ENCODE measurements around the gene SMAD6.

DNA sequence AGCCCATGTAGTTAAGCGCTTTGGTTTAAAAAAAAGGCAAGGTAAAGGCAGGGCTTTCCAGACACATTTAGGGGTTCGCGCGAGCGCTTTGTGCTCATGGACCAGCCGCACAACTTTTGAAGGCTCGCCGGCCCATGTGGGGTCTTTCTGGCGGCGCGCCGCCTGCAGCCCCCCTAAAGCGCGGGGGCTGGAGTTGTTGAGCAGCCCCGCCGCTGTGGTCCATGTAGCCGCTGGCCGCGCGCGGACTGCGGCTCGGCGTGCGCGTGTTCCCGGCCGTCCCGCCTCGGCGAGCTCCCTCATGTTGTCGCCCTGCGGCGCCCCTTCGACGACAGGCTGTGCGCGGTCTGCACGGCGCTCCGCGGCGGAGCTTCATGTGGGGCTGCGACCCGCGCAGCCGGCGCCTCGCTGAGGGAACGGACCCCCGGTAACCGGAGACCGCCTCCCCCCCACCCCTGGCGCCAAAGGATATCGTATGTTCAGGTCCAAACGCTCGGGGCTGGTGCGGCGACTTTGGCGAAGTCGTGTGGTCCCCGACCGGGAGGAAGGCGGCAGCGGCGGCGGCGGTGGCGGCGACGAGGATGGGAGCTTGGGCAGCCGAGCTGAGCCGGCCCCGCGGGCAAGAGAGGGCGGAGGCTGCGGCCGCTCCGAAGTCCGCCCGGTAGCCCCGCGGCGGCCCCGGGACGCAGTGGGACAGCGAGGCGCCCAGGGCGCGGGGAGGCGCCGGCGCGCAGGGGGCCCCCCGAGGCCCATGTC lies 927 bp downstream of the SMAD6 start:
- TF ChIP-seq, protein P1, sequence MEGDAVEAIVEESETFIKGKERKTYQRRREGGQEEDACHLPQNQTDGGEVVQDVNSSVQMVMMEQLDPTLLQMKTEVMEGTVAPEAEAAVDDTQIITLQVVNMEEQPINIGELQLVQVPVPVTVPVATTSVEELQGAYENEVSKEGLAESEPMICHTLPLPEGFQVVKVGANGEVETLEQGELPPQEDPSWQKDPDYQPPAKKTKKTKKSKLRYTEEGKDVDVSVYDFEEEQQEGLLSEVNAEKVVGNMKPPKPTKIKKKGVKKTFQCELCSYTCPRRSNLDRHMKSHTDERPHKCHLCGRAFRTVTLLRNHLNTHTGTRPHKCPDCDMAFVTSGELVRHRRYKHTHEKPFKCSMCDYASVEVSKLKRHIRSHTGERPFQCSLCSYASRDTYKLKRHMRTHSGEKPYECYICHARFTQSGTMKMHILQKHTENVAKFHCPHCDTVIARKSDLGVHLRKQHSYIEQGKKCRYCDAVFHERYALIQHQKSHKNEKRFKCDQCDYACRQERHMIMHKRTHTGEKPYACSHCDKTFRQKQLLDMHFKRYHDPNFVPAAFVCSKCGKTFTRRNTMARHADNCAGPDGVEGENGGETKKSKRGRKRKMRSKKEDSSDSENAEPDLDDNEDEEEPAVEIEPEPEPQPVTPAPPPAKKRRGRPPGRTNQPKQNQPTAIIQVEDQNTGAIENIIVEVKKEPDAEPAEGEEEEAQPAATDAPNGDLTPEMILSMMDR (IDR thresholded peaks at IDR 0.05) = peak in 1 of 12 donors; percentile 8
- no peak for TF ChIP-seq POLR2A (IDR thresholded peaks at IDR 0.05)

Measured in heart left ventricle (tissue), 13 donors.